ENCODE data around the gene PLOD2. TPM values are rescaled to one million over a fixed set of nuclear protein-coding genes. Genes with fewer than 3 reads are reported as not detected.

Gene PLOD2
- total RNA-seq, 4 donors from 2014 or later, result 4.4 to 11.6 (median 10.1) TPM

GRCh38 chr3:146052056-146052790 is 108.8 kb downstream of the PLOD2 start:
- TF ChIP-seq CTCF (IDR thresholded peaks at IDR 0.05) (no peak), POLR2A (IDR thresholded peaks at IDR 0.05) (no peak)
- intact Hi-C loops (cut with DNase I; ENCODE audit: low total_unique reads), result no loop called here
- 67 to 78% methylated on average over 2 of the region's 2 CpGs for WGBS, 2 donors
- no peak overlapping the region for H3K4me3 ChIP-seq (ENCODE audit: low read depth, poor library complexity, severe bottlenecking)
- no peak for DNase-seq (ENCODE audit: low spot score in 2 of 2)

- TF ChIP-seq CTCF (IDR thresholded peaks at IDR 0.05), result no peak
- no peak for TF ChIP-seq POLR2A (IDR thresholded peaks at IDR 0.05)
- no peak overlapping the region for H3K4me3 ChIP-seq (ENCODE audit: low read depth, poor library complexity, severe bottlenecking)
- no peak for DNase-seq (ENCODE audit: low spot score in 2 of 2)
- intact Hi-C loops (cut with DNase I; ENCODE audit: low total_unique reads), result no loop called here
- WGBS, 2 donors, result 73 to 76% methylated on average over 5 of the region's 5 CpGs
Observed at GRCh38 chr3:146050691-146051090, 110.3 kb downstream of the PLOD2 start.

- 83 to 89% methylated on average over 1 of the region's 1 CpG for WGBS, 2 donors
- intact Hi-C loops (cut with DNase I; ENCODE audit: low total_unique reads), result no loop called here
- H3K4me3 ChIP-seq (ENCODE audit: low read depth, poor library complexity, severe bottlenecking), result no peak overlapping the region
- DNase-seq (ENCODE audit: low spot score in 2 of 2), result no peak
- TF ChIP-seq POLR2A (IDR thresholded peaks at IDR 0.05) (no peak), CTCF (IDR thresholded peaks at IDR 0.05) (no peak)
Observed at GRCh38 chr3:146047485-146047884, 113.5 kb downstream of the PLOD2 start.

GRCh38 chr3:146044046-146044445 is 116.9 kb downstream of the PLOD2 start:
- TF ChIP-seq POLR2A (IDR thresholded peaks at IDR 0.05) (no peak), CTCF (IDR thresholded peaks at IDR 0.05) (no peak)
- intact Hi-C loops (cut with DNase I; ENCODE audit: low total_unique reads), result no loop called here
- no peak overlapping the region for H3K4me3 ChIP-seq (ENCODE audit: low read depth, poor library complexity, severe bottlenecking)

DNA sequence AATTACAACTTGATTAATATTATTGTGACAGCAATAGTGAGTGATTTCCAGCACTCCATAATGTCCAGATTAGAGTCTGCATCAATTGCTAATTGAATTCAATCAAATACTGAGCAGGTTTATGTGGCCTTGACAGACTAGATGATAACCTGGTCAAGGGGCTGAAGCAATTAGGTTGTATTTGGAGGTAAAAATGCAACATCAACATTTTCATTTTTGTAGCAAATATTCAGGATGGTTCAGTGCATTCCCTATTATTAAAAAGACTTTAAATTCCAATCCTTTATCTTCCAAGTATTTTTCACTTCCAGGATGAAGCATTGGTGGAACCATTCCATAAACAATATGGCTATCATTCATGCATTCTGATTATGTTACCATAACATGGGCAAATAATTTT is 120.4 kb downstream of the PLOD2 start:
- no peak overlapping the region for H3K4me3 ChIP-seq (ENCODE audit: low read depth, poor library complexity, severe bottlenecking)
- intact Hi-C loops (cut with DNase I; ENCODE audit: low total_unique reads), result no loop called here
- no peak for DNase-seq (ENCODE audit: low spot score in 2 of 2)
- TF ChIP-seq CTCF (IDR thresholded peaks at IDR 0.05), result no peak
- TF ChIP-seq POLR2A (IDR thresholded peaks at IDR 0.05), result no peak

More at GRCh38 chr3:146044046-146044445, 116.9 kb downstream of the PLOD2 start:
- no peak for DNase-seq (ENCODE audit: low spot score in 2 of 2)

GRCh38 chr3:146037697-146038096 is 123.3 kb downstream of the PLOD2 start:
- intact Hi-C loops (cut with DNase I; ENCODE audit: low total_unique reads), result no loop called here
- no peak for DNase-seq (ENCODE audit: low spot score in 2 of 2)
- 93 to 97% methylated on average over 5 of the region's 5 CpGs for WGBS, 2 donors
- TF ChIP-seq CTCF (IDR thresholded peaks at IDR 0.05) (no peak), POLR2A (IDR thresholded peaks at IDR 0.05) (no peak)
- H3K4me3 ChIP-seq (ENCODE audit: low read depth, poor library complexity, severe bottlenecking), result no peak overlapping the region
